ENCODE data around the gene PLGRKT.
"Not testable (repeated sequence)": the region's sequence is repeated elsewhere in the genome, so short reads cannot be mapped to it uniquely, and the experiment has no call there.

Gene PLGRKT

GRCh38 chr9:5450359-5451091, 12.8 kb upstream of the PLGRKT start, which contains the start of gene CD274:
TSS of gene CD274 (plus strand) at chr9:5450542. CDS start at chr9:5456114, 5,572 bp downstream.
- peak; percentile 88 for DNase-seq

GRCh38 chr9:5449521-5450358, 12.0 kb upstream of the PLGRKT start:
- no peak for DNase-seq

- no peak for DNase-seq
Measured at GRCh38 chr9:5448461-5449435, 11.0 kb upstream of the PLGRKT start.

GRCh38 chr9:5448016-5448415, 10.3 kb upstream of the PLGRKT start:
- no peak for DNase-seq

GRCh38 chr9:5447337-5447736, 9.6 kb upstream of the PLGRKT start:
- no peak for DNase-seq

- no peak for DNase-seq
Measured at GRCh38 chr9:5446451-5447236, 8.9 kb upstream of the PLGRKT start.

- no peak for DNase-seq
Measured at GRCh38 chr9:5445886-5446285, 8.2 kb upstream of the PLGRKT start.

- not testable (repeated sequence) for DNase-seq
Measured at GRCh38 chr9:5445096-5445495, 7.4 kb upstream of the PLGRKT start.

- DNase-seq: no peak
Measured at GRCh38 chr9:5443850-5444249, 6.1 kb upstream of the PLGRKT start.

- peak; percentile 55 for DNase-seq
Measured at GRCh38 chr9:5442400-5443011, 4.8 kb upstream of the PLGRKT start.

- no peak for DNase-seq
Measured at GRCh38 chr9:5441043-5441442, 3.3 kb upstream of the PLGRKT start.

GRCh38 chr9:5440426-5440825, 2.7 kb upstream of the PLGRKT start:
- no peak for DNase-seq

- DNase-seq: peak; percentile 79
Measured at GRCh38 chr9:5438301-5439162, 807 bp upstream of the PLGRKT start.

GRCh38 chr9:5436441-5436840, 1.3 kb downstream of the PLGRKT start:
- DNase-seq: no peak

GRCh38 chr9:5435912-5436311, 1.8 kb downstream of the PLGRKT start:
- DNase-seq: no peak

GRCh38 chr9:5433841-5434810, 3.6 kb downstream of the PLGRKT start:
- DNase-seq: not testable (repeated sequence)

GRCh38 chr9:5433328-5433727, 4.4 kb downstream of the PLGRKT start:
- DNase-seq: not testable (repeated sequence)

GRCh38 chr9:5432890-5433289, 4.8 kb downstream of the PLGRKT start:
- DNase-seq: not testable (repeated sequence)

GRCh38 chr9:5430912-5431311, 6.8 kb downstream of the PLGRKT start:
- no peak for DNase-seq
